ENCODE measurements around the gene DEFB113.

The DEFB113 gene

GRCh38 chr6:49966334-49966733 is 3.1 kb downstream of the DEFB113 start:
- H3K14ac ChIP-seq (ENCODE audit: low read length in 2 of 2): no peak overlapping the region
- no peak overlapping the region for H2BK120ac ChIP-seq (ENCODE audit: low read depth, low read length)
- no peak overlapping the region for H3K9ac ChIP-seq (ENCODE audit: low read length)
- H2BK15ac ChIP-seq (ENCODE audit: low read depth, poor library complexity, severe bottlenecking): no peak overlapping the region
- H3K4me1 ChIP-seq (ENCODE audit: control insufficient read depth, insufficient read depth, low read depth, low read length): no peaks in the 10 kb centered on the region
- H3K79me1 ChIP-seq (replicated peaks; ENCODE audit: low read length, poor library complexity, severe bottlenecking): no peaks in the 10 kb centered on the region
- no peaks in the 10 kb centered on the region for H3K9me3 ChIP-seq (ENCODE audit: control insufficient read depth, low read length)
- no peak overlapping the region for H3K27ac ChIP-seq (ENCODE audit: low read length, poor library complexity, severe bottlenecking)
- no peaks in the 10 kb centered on the region for H3K27me3 ChIP-seq (ENCODE audit: control insufficient read depth in 1 of 2, insufficient read depth in 1 of 2, low read length in 2 of 2)
- H2BK12ac ChIP-seq (ENCODE audit: low read length in 2 of 2): no peak overlapping the region
- no peak overlapping the region for H3K23ac ChIP-seq (ENCODE audit: low read length in 2 of 2)
- no peak overlapping the region for H2AK5ac ChIP-seq (ENCODE audit: low read length, severe bottlenecking)
- H2AFZ ChIP-seq (ENCODE audit: low read depth, low read length): no peak overlapping the region
- no peak overlapping the region for H3K18ac ChIP-seq (ENCODE audit: low read depth in 1 of 2, low read length in 2 of 2)
- no peak for DNase-seq
- H3K4me2 ChIP-seq (ENCODE audit: low read length, poor library complexity, severe bottlenecking): no peak overlapping the region
- no peak overlapping the region for H4K8ac ChIP-seq (ENCODE audit: low read length)
- no peak overlapping the region for H2BK5ac ChIP-seq (ENCODE audit: low read depth, low read length, poor library complexity, severe bottlenecking)
- no peaks in the 10 kb centered on the region for H3K36me3 ChIP-seq (ENCODE audit: control insufficient read depth in 1 of 2, insufficient read depth in 2 of 2, low read depth in 1 of 2, low read length in 2 of 2)
- 25% methylated on average over 1 of the region's 2 CpGs for WGBS
- no peak overlapping the region for H4K91ac ChIP-seq (ENCODE audit: low read length)
- H3K4me3 ChIP-seq (ENCODE audit: insufficient read depth in 1 of 2, low read depth in 1 of 2, low read length in 2 of 2): no peak overlapping the region
- H3K4ac ChIP-seq (ENCODE audit: low read depth in 1 of 2, low read length in 2 of 2): no peak overlapping the region

- H3K4me1 ChIP-seq (ENCODE audit: control insufficient read depth, insufficient read depth, low read depth, low read length): no peaks in the 10 kb centered on the region
- no peak for DNase-seq
- no peak within 1 kb of the TSS for H4K8ac ChIP-seq (ENCODE audit: low read length)
- no peak within 1 kb of the TSS for H2BK120ac ChIP-seq (ENCODE audit: low read depth, low read length)
- H3K4me3 ChIP-seq (ENCODE audit: insufficient read depth in 1 of 2, low read depth in 1 of 2, low read length in 2 of 2): no peak within 1 kb of the TSS
- H3K18ac ChIP-seq (ENCODE audit: low read depth in 1 of 2, low read length in 2 of 2): no peak within 1 kb of the TSS
- no peak within 1 kb of the TSS for H3K9ac ChIP-seq (ENCODE audit: low read length)
- no peak within 1 kb of the TSS for H2AK5ac ChIP-seq (ENCODE audit: low read length, severe bottlenecking)
- WGBS: 90% methylated on average over 2 of the region's 2 CpGs
- no peak within 1 kb of the TSS for H3K23ac ChIP-seq (ENCODE audit: low read length in 2 of 2)
- H2BK5ac ChIP-seq (ENCODE audit: low read depth, low read length, poor library complexity, severe bottlenecking): no peak within 1 kb of the TSS
- no peak within 1 kb of the TSS for H3K4me2 ChIP-seq (ENCODE audit: low read length, poor library complexity, severe bottlenecking)
- H2BK12ac ChIP-seq (ENCODE audit: low read length in 2 of 2): no peak within 1 kb of the TSS
- no peak within 1 kb of the TSS for H3K4ac ChIP-seq (ENCODE audit: low read depth in 1 of 2, low read length in 2 of 2)
- no peak within 1 kb of the TSS for H4K91ac ChIP-seq (ENCODE audit: low read length)
- H2BK15ac ChIP-seq (ENCODE audit: low read depth, poor library complexity, severe bottlenecking): no peak within 1 kb of the TSS
- no peaks in the 10 kb centered on the region for H3K27me3 ChIP-seq (ENCODE audit: control insufficient read depth in 1 of 2, insufficient read depth in 1 of 2, low read length in 2 of 2)
- no peaks in the 10 kb centered on the region for H3K36me3 ChIP-seq (ENCODE audit: control insufficient read depth in 1 of 2, insufficient read depth in 2 of 2, low read depth in 1 of 2, low read length in 2 of 2)
- no peak within 1 kb of the TSS for H2AFZ ChIP-seq (ENCODE audit: low read depth, low read length)
- no peaks in the 10 kb centered on the region for H3K9me3 ChIP-seq (ENCODE audit: control insufficient read depth, low read length)
- no peak within 1 kb of the TSS for H3K14ac ChIP-seq (ENCODE audit: low read length in 2 of 2)
- no peaks in the 10 kb centered on the region for H3K79me1 ChIP-seq (replicated peaks; ENCODE audit: low read length, poor library complexity, severe bottlenecking)
- H3K27ac ChIP-seq (ENCODE audit: low read length, poor library complexity, severe bottlenecking): no peak within 1 kb of the TSS
These were observed 5.4 kb downstream of the DEFB113 start, which contains the start of gene DEFB114 for GRCh38 chr6:49964064-49964463. DEFB114 (minus strand) TSS chr6:49964164; CDS start chr6:49964105, 59 bp downstream.

GRCh38 chr6:49958180-49958579 is 11.2 kb downstream of the DEFB113 start:
- no peak overlapping the region for H2AK5ac ChIP-seq (ENCODE audit: low read length, severe bottlenecking)
- H3K9ac ChIP-seq (ENCODE audit: low read length): no peak overlapping the region

GRCh38 chr6:49955847-49956246 is 13.6 kb downstream of the DEFB113 start:
- no peaks in the 10 kb centered on the region for H3K4me1 ChIP-seq (ENCODE audit: control insufficient read depth, insufficient read depth, low read depth, low read length)

More at GRCh38 chr6:49958180-49958579, 11.2 kb downstream of the DEFB113 start:
- Histone ChIP-seq H3K18ac (ENCODE audit: low read depth in 1 of 2, low read length in 2 of 2) (no peak overlapping the region), H2AFZ (ENCODE audit: low read depth, low read length) (no peak overlapping the region), H3K9me3 (ENCODE audit: control insufficient read depth, low read length) (no peaks in the 10 kb centered on the region), H3K79me1 (replicated peaks; ENCODE audit: low read length, poor library complexity, severe bottlenecking) (no peaks in the 10 kb centered on the region), H3K14ac (ENCODE audit: low read length in 2 of 2) (no peak overlapping the region), H3K4me1 (ENCODE audit: control insufficient read depth, insufficient read depth, low read depth, low read length) (no peaks in the 10 kb centered on the region), H3K4me3 (ENCODE audit: insufficient read depth in 1 of 2, low read depth in 1 of 2, low read length in 2 of 2) (no peak overlapping the region), H2BK5ac (ENCODE audit: low read depth, low read length, poor library complexity, severe bottlenecking) (no peak overlapping the region), H3K23ac (ENCODE audit: low read length in 2 of 2) (no peak overlapping the region), H4K8ac (ENCODE audit: low read length) (no peak overlapping the region), H2BK120ac (ENCODE audit: low read depth, low read length) (no peak overlapping the region), H3K4me2 (ENCODE audit: low read length, poor library complexity, severe bottlenecking) (no peak overlapping the region), H3K27me3 (ENCODE audit: control insufficient read depth in 1 of 2, insufficient read depth in 1 of 2, low read length in 2 of 2) (no peaks in the 10 kb centered on the region), H3K36me3 (ENCODE audit: control insufficient read depth in 1 of 2, insufficient read depth in 2 of 2, low read depth in 1 of 2, low read length in 2 of 2) (no peaks in the 10 kb centered on the region), H2BK15ac (ENCODE audit: low read depth, poor library complexity, severe bottlenecking) (no peak overlapping the region), H4K91ac (ENCODE audit: low read length) (no peak overlapping the region), H2BK12ac (ENCODE audit: low read length in 2 of 2) (no peak overlapping the region), H3K27ac (ENCODE audit: low read length, poor library complexity, severe bottlenecking) (no peak overlapping the region), H3K4ac (ENCODE audit: low read depth in 1 of 2, low read length in 2 of 2) (no peak overlapping the region)
- DNase-seq: no peak
- WGBS: 33% methylated on average over 1 of the region's 1 CpG

More at GRCh38 chr6:49955847-49956246, 13.6 kb downstream of the DEFB113 start:
- no peak overlapping the region for H3K18ac ChIP-seq (ENCODE audit: low read depth in 1 of 2, low read length in 2 of 2)
- DNase-seq: no peak
- no peaks in the 10 kb centered on the region for H3K27me3 ChIP-seq (ENCODE audit: control insufficient read depth in 1 of 2, insufficient read depth in 1 of 2, low read length in 2 of 2)
- no peak overlapping the region for H2BK5ac ChIP-seq (ENCODE audit: low read depth, low read length, poor library complexity, severe bottlenecking)
- no peak overlapping the region for H3K4me3 ChIP-seq (ENCODE audit: insufficient read depth in 1 of 2, low read depth in 1 of 2, low read length in 2 of 2)
- H2AK5ac ChIP-seq (ENCODE audit: low read length, severe bottlenecking): no peak overlapping the region
- no peak overlapping the region for H3K23ac ChIP-seq (ENCODE audit: low read length in 2 of 2)
- no peak overlapping the region for H3K27ac ChIP-seq (ENCODE audit: low read length, poor library complexity, severe bottlenecking)
- no peak overlapping the region for H3K4ac ChIP-seq (ENCODE audit: low read depth in 1 of 2, low read length in 2 of 2)
- no peak overlapping the region for H4K91ac ChIP-seq (ENCODE audit: low read length)
- no peak overlapping the region for H2BK120ac ChIP-seq (ENCODE audit: low read depth, low read length)
- no peak overlapping the region for H3K9ac ChIP-seq (ENCODE audit: low read length)
- H2BK12ac ChIP-seq (ENCODE audit: low read length in 2 of 2): no peak overlapping the region
- no peak overlapping the region for H4K8ac ChIP-seq (ENCODE audit: low read length)
- H2AFZ ChIP-seq (ENCODE audit: low read depth, low read length): no peak overlapping the region
- no peaks in the 10 kb centered on the region for H3K36me3 ChIP-seq (ENCODE audit: control insufficient read depth in 1 of 2, insufficient read depth in 2 of 2, low read depth in 1 of 2, low read length in 2 of 2)
- no peak overlapping the region for H3K14ac ChIP-seq (ENCODE audit: low read length in 2 of 2)
- no peaks in the 10 kb centered on the region for H3K9me3 ChIP-seq (ENCODE audit: control insufficient read depth, low read length)
- H2BK15ac ChIP-seq (ENCODE audit: low read depth, poor library complexity, severe bottlenecking): no peak overlapping the region
- H3K4me2 ChIP-seq (ENCODE audit: low read length, poor library complexity, severe bottlenecking): no peak overlapping the region
- no peaks in the 10 kb centered on the region for H3K79me1 ChIP-seq (replicated peaks; ENCODE audit: low read length, poor library complexity, severe bottlenecking)

Measured in mesenchymal stem cell (in vitro differentiated cells and primary cell).